Measurements from ENCODE around the gene MAP4K2. TPM values are rescaled to one million over a fixed set of nuclear protein-coding genes. Genes with fewer than 3 reads are reported as not detected.

MAP4K2 gene
- total RNA-seq, 2 donors from 2014 or later = 19.4 to 20.4 TPM

- Histone ChIP-seq H3K27ac (no peak overlapping the region), H3K4me1 (no peaks in the 10 kb centered on the region), H3K9me3 (no peaks in the 10 kb centered on the region), H3K4me3 (no peak overlapping the region), H3K27me3 (no peaks in the 10 kb centered on the region), H3K36me3 (no peaks in the 10 kb centered on the region)
- no peak for DNase-seq (ENCODE audit: low spot score)
- no peak for TF ChIP-seq CTCF (IDR thresholded peaks at IDR 0.05)
Measured at GRCh38 chr11:64831411-64831891, 28.4 kb upstream of the MAP4K2 start.

GRCh38 chr11:64829536-64830251 is 26.7 kb upstream of the MAP4K2 start:
- no peak overlapping the region for H3K4me3 ChIP-seq
- no peaks in the 10 kb centered on the region for H3K27me3 ChIP-seq
- DNase-seq (ENCODE audit: low spot score) = no peak
- TF ChIP-seq CTCF (IDR thresholded peaks at IDR 0.05) = no peak
- no peaks in the 10 kb centered on the region for H3K4me1 ChIP-seq
- H3K9me3 ChIP-seq = no peaks in the 10 kb centered on the region
- no peaks in the 10 kb centered on the region for H3K36me3 ChIP-seq
- no peak overlapping the region for H3K27ac ChIP-seq

GRCh38 chr11:64827451-64827839 is 24.4 kb upstream of the MAP4K2 start:
- no peak overlapping the region for H3K4me3 ChIP-seq
- H3K4me1 ChIP-seq = no peaks in the 10 kb centered on the region
- no peaks in the 10 kb centered on the region for H3K36me3 ChIP-seq
- H3K27ac ChIP-seq = no peak overlapping the region
- H3K9me3 ChIP-seq = no peaks in the 10 kb centered on the region
- DNase-seq (ENCODE audit: low spot score) = no peak
- no peak for TF ChIP-seq CTCF (IDR thresholded peaks at IDR 0.05)
- H3K27me3 ChIP-seq = no peaks in the 10 kb centered on the region

- Histone ChIP-seq H3K9me3 (no peaks in the 10 kb centered on the region), H3K36me3 (no peaks in the 10 kb centered on the region), H3K4me3 (no peak overlapping the region), H3K27ac (no peak overlapping the region), H3K27me3 (no peaks in the 10 kb centered on the region), H3K4me1 (no peaks in the 10 kb centered on the region)
- TF ChIP-seq CTCF (IDR thresholded peaks at IDR 0.05) = no peak
- DNase-seq (ENCODE audit: low spot score) = no peak
Measured at GRCh38 chr11:64826578-64827450, 23.8 kb upstream of the MAP4K2 start.

GRCh38 chr11:64826062-64826461 is 23.0 kb upstream of the MAP4K2 start:
- DNase-seq (ENCODE audit: low spot score) = no peak
- no peaks in the 10 kb centered on the region for H3K9me3 ChIP-seq
- H3K27me3 ChIP-seq = no peaks in the 10 kb centered on the region
- no peak overlapping the region for H3K27ac ChIP-seq
- H3K4me1 ChIP-seq = no peaks in the 10 kb centered on the region
- no peak for TF ChIP-seq CTCF (IDR thresholded peaks at IDR 0.05)
- no peak overlapping the region for H3K4me3 ChIP-seq
- no peaks in the 10 kb centered on the region for H3K36me3 ChIP-seq

All from right atrium auricular region (tissue), 2 donors.